Stimulated activated CD8-positive, alpha-beta memory T cell treated with anti-CD3 and anti-CD28 coated beads, Interleukin-4, amount 100 ng/mL, for 4 hours (primary cell): Measurements from ENCODE around the gene ADH5.
"Not testable (repeated sequence)": the region's sequence is repeated elsewhere in the genome, so short reads cannot be mapped to it uniquely, and the experiment has no call there.

Source experiments
- DNase-seq, 2 donors: peaks; one replicate each; pipeline ENCODE4 v3.0.0-alpha.2; 2020; ENCODE audit warnings: low read depth in 2 of 2, low spot score in 1 of 2

The ADH5 gene

GRCh38 chr4:99038213-99038612 is 50.4 kb downstream of the ADH5 start:
- no peak for DNase-seq

DNA sequence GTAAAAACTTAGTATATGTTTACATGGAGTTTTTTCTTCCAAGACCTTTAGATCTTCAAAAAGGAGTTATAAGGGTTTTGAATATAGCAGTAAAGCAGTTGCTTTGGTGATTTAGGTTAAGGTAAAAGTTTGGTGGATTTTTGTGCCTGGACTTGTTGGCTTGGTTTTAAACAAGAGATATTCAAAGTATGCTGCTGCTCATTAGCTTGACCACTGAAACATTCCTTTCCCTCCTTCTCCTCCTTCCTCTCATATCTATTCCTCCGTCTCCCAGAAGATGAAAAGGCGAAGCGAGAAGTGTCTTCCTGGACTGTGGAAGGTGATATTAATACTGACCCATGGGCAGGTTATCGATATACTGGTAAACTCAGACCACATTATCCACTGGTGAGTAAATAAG is 54.6 kb downstream of the ADH5 start:
- DNase-seq, result no peak

- no peak for DNase-seq
Measured at GRCh38 chr4:99029852-99030251, 58.7 kb downstream of the ADH5 start.

GRCh38 chr4:99029018-99029735 is 59.4 kb downstream of the ADH5 start:
- no peak for DNase-seq

DNA sequence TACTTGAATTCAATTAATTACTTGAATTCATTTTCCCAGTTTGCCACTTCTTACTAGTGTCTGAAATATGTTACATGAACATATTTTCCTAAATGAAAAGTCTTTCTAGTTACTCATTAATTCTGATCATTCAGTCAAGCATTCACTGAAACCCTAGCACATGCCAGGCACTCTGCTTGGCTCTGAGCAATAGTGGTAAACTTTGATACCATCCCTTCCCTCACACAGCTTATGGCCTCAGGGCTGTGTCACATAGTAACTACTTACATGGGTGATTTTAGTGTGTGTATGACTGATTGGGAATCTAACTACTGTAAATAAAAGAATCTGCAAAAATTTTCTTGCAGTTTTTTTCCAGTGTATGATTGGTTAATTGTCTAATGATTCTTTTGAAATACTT is 60.4 kb downstream of the ADH5 start:
- DNase-seq, result no peak

DNA sequence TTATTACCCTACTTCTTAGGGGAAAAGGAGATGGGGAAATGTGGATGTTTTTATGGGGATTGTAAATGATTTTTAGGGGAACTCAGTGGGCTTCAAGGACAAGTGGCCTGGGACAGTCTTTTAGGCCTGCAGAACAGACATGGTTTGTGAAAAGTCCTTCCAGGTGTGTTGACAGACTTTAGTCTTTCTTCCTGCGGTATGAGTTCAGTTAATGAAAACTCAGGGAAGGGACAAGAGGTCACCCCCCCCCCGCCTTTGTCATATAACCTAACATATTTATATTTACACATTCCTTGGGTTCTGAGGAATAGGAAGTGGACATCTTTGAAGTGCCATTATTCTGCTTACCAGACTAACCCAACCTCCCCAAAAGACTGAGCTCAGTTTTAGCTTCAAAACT is 61.3 kb downstream of the ADH5 start:
- no peak for DNase-seq

DNA sequence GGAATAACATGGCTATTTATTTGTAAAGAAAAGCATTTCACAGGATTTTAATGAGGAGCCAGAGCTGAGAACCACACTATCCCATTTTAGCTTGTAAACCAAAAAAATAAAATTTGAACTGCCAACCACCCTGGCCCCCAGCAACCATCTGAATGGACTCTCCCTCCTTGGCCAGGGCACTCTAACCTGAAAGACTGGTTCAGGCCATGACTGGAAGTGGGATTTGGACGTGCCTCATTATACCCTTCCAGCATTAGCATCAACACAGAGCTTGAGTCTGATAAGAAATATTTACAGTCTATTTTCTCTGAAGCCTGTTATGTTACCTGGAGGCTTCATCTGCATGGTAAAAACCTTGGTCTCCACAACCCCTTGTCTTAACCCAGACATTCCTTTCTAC is 63.1 kb downstream of the ADH5 start:
- DNase-seq, result no peak

DNA sequence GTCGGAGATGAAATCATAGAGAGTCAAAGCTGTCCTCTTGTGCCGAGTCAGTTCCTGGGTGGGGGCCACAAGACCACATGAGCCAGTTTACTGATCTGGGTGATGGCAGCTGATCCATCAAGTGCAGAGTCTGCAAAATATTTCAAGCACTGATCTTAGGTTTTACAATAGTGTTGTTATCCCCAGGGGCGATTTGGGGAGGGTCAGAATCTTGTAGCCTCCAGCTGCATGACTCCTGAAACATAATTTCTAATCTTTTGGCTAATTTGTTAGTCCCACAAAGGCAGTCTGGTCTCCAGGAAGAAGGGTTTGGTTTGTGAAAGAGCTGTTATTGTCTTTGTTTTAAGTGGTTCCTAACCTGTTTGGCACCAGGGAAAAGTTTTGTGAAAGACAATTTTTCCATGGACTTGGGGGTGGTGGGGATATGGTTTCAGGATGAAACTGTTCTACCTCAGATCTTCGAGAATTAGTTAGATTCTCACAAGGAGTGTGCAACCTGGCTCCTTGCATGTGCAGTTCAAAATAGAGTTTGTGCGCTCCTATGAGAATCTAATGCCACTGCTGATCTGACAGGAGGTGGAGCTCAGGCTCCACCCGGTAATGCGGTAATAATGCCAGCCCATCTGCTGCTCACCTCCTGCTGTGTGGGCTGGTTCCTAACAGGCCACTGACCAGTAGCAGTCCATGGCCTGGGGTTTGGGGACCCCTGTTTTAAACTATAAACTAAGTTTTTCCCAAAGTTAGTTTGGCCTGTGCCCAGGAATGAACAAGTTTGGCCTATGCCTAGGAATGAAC is 63.9 kb downstream of the ADH5 start:
- DNase-seq, result no peak

DNA sequence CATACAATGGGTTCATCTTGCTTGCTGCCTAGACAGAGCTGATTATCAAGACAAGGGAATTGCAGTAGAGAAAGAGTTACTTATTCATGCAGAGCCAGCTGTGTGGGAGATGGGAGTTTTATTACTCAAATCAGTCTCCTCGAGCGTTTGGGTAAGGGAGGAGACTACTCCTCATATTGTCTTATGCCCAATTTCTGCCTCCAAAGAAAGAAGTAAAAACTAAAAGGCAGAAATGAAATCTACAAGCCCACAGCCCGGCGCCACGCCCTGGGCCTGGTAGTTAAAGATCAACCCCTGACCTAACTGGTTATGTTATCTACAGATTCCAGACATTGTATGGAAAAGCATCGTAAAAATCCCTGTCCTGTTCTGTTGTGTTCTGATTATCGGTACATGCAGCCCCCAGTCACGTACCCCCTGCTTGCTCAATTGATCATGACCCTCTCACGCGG is 64.8 kb downstream of the ADH5 start:
- not testable (repeated sequence) for DNase-seq

GRCh38 chr4:99022566-99022965 is 66.0 kb downstream of the ADH5 start:
- no peak for DNase-seq

- DNase-seq, result no peak
Measured at GRCh38 chr4:99021386-99021785, 67.2 kb downstream of the ADH5 start.
